Kidney (tissue), 14 donors: ENCODE results near the gene DUS1L. TPM values are rescaled to one million over a fixed set of nuclear protein-coding genes. Genes with fewer than 3 reads are reported as not detected.

Source experiments
- DNase-seq, 5 donors: peaks; one replicate each; pipeline ENCODE4 v3.0.0-alpha.2; 2013 to 2020
- FAIRE-seq: peaks from 2 replicates; lab custom pipeline; 2012; peaks lifted over from hg19 to GRCh38; lab: Jason Lieb, UNC
- H3K27ac ChIP-seq, 2 donors: one replicate each; pipeline ENCODE4 v1.7.0; 2013; ENCODE audit warnings: low read depth in 2 of 2, low read length in 2 of 2, inconsistent platforms in 1 of 2
- H3K27me3 ChIP-seq: one replicate; pipeline ENCODE4 v1.7.1; 2013; ENCODE audit warnings: low read length, inconsistent platforms; ENCODE audit not compliant: control insufficient read depth, insufficient read depth
- H3K36me3 ChIP-seq, 3 donors: one replicate each; pipeline versions ENCODE4 v1.7.0 to v1.7.1; 2013; ENCODE audit warnings: low read length in 3 of 3, control low read depth in 1 of 3, inconsistent platforms in 1 of 3; ENCODE audit not compliant: insufficient read depth in 3 of 3, control insufficient read depth in 2 of 3
- H3K4me1 ChIP-seq, 3 donors: one replicate each; pipeline versions ENCODE4 v1.7.0 to v1.7.1; 2013; ENCODE audit warnings: low read length in 3 of 3, inconsistent platforms in 1 of 3, low read depth in 1 of 3; ENCODE audit not compliant: control insufficient read depth in 2 of 3, insufficient read depth in 2 of 3
- H3K4me3 ChIP-seq, 3 donors: one replicate each; pipeline versions ENCODE4 v1.7.0 to v1.8.1; 2013; ENCODE audit warnings: low read length in 3 of 3, control low read depth in 1 of 3, inconsistent platforms in 1 of 3
- H3K9ac ChIP-seq, 3 donors: one replicate each; pipeline versions ENCODE4 v1.7.0 to v1.7.1; 2013; ENCODE audit warnings: low read length in 3 of 3, control low read depth in 1 of 3, inconsistent platforms in 1 of 3
- H3K9me3 ChIP-seq, 3 donors: one replicate each; pipeline versions ENCODE4 v1.7.0 to v1.7.1; 2013; ENCODE audit warnings: low read length in 3 of 3, control low read depth in 1 of 3, inconsistent platforms in 1 of 3; ENCODE audit not compliant: control insufficient read depth in 2 of 3, insufficient read depth in 1 of 3
- intact Hi-C: fragments of 100-400 bp; cut with DNase I; formaldehyde crosslinking; loops from one replicate; pipeline ENCODE4 v1.11.1; 2022
- polyA plus RNA-seq: library from polyadenylated mRNA; stranded (reverse); fragments of 350-450 nt; fragmentation: Illumina TruSeq; extraction: RNeasy Lipid Tissue Mini Kit (QIAGEN cat#74804); gene quantifications from one replicate; pipeline ENCODE4 v1.2.3, GENCODE V29; 2014; ENCODE audit warnings: low read depth, low replicate concordance; ENCODE audit not compliant: insufficient read depth
- total RNA-seq: library from RNA; stranded (reverse); fragmentation: NEBNext Ultra II Directional; extraction: Animal tissue kit (Norgen Biotek cat#: 25700); gene quantifications from one replicate; pipeline ENCODE4 v1.2.1, GENCODE V29; 2021
- TF ChIP-seq, protein P1 (sequence below): IDR thresholded peaks from 3 replicates; pipeline ENCODE4 v1.5.1; 2012; ENCODE audit warnings: mild to moderate bottlenecking, moderate library complexity, borderline replicate concordance; ENCODE audit not compliant: insufficient read depth; ENCODE audit errors: extremely low read depth
- donor health status: control.
- donor health status: control.
- donor health status: control.
- donor health status: control.
- donor health status: control.
- donor health status: DM: yes; HTN: yes; CAD: no.
- donor health status: Normal renal cell carcinoma (clear cell type).

The DUS1L gene
- total and polyA plus RNA-seq, 2 donors from 2014 or later = 84.8 to 102 TPM

- Histone ChIP-seq H3K4me1 (peaks cover 0 to 5% (median 3%) of the 10 kb centered on the region in 3 donors), H3K27ac (no peak overlapping the region), H3K4me3 (no peak overlapping the region), H3K9ac (no peak overlapping the region), H3K36me3 (peaks cover 0 to 10% (median 2%) of the 10 kb centered on the region in 3 donors), H3K9me3 (no peaks in the 10 kb centered on the region), H3K27me3 (no peaks in the 10 kb centered on the region)
- DNase-seq = no peak
- no peak for FAIRE-seq
- TF ChIP-seq, protein P1, sequence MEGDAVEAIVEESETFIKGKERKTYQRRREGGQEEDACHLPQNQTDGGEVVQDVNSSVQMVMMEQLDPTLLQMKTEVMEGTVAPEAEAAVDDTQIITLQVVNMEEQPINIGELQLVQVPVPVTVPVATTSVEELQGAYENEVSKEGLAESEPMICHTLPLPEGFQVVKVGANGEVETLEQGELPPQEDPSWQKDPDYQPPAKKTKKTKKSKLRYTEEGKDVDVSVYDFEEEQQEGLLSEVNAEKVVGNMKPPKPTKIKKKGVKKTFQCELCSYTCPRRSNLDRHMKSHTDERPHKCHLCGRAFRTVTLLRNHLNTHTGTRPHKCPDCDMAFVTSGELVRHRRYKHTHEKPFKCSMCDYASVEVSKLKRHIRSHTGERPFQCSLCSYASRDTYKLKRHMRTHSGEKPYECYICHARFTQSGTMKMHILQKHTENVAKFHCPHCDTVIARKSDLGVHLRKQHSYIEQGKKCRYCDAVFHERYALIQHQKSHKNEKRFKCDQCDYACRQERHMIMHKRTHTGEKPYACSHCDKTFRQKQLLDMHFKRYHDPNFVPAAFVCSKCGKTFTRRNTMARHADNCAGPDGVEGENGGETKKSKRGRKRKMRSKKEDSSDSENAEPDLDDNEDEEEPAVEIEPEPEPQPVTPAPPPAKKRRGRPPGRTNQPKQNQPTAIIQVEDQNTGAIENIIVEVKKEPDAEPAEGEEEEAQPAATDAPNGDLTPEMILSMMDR = no peak
- intact Hi-C loops = loop anchor here (10.0 kb wide), 1 partner anchor 62 kb away; no protein-coding TSS in a partner anchor
These were observed 46.7 kb upstream of the DUS1L start for GRCh38 chr17:82112181-82112913.

DNA sequence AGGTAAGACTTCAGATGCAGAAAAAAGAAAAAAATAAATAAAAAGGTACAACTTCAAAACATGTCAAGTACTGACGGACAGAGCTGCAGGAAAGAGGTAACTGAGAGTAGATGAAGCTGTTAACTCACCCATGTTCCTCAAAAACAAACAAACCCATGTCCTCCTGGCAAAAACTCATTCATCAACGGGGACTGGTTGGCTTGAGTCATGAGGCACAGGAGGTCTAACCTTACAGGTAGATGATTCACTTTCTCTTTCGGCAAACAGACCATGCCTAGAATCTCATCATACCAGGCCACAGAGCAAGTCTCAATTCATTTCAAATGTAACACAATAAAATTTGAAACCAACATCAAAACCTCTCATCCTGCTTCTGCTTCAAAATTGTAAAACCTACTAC is 44.7 kb upstream of the DUS1L start:
- Histone ChIP-seq H3K27ac (no peak overlapping the region), H3K4me3 (no peak overlapping the region), H3K27me3 (no peaks in the 10 kb centered on the region), H3K36me3 (peaks cover 0 to 10% (median 2%) of the 10 kb centered on the region in 3 donors), H3K9me3 (no peaks in the 10 kb centered on the region), H3K9ac (no peak overlapping the region), H3K4me1 (peaks cover 0 to 22% (median 13%) of the 10 kb centered on the region in 3 donors)
- TF ChIP-seq, protein P1 = no peak
- peak; percentile 63 for FAIRE-seq
- DNase-seq = peak in 1 of 5 donors; percentile 35
- intact Hi-C loops = loop anchor here (10.0 kb wide), 1 partner anchor 65 kb away; no protein-coding TSS in a partner anchor

DNA sequence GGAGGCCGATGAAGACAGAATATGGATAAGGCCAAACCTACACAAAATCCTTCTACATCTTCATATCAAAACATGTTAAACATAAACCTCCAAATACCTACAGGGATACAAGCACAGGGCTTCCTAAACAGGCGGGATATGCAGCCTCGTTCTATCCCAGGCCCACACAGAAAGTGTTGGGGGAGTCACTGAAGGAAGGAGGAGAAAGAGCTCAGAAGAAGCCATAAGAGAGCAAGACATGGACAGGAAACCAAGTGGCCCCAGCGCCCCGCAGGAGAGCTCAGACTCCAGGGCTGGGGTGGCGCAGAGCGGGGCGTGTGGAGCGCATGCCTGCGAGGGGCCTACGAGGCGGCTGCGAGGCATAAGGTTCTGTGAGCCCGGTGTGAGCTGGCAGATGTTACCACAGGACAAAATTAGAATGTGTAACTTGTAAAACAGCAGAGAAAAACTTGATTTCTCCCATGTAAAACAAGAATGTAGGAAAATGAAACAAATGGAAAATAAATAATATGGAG is 43.4 kb upstream of the DUS1L start:
- intact Hi-C loops = no loop called here
- H3K9me3 ChIP-seq = no peaks in the 10 kb centered on the region
- H3K4me3 ChIP-seq = no peak overlapping the region
- no peak overlapping the region for H3K9ac ChIP-seq
- no peak overlapping the region for H3K27ac ChIP-seq
- DNase-seq (no peak), FAIRE-seq (no peak)
- H3K36me3 ChIP-seq = peaks cover 0 to 10% (median 2%) of the 10 kb centered on the region in 3 donors
- peaks cover 0 to 31% (median 18%) of the 10 kb centered on the region in 3 donors for H3K4me1 ChIP-seq
- H3K27me3 ChIP-seq = no peaks in the 10 kb centered on the region
- TF ChIP-seq, protein P1 = no peak
